ENCODE results near the gene KCNH6. TPM values are rescaled to one million over a fixed set of nuclear protein-coding genes. Genes with fewer than 3 reads are reported as not detected.

KCNH6 gene
- total RNA-seq, 1 experiment from 2014 or later: not detected

DNA sequence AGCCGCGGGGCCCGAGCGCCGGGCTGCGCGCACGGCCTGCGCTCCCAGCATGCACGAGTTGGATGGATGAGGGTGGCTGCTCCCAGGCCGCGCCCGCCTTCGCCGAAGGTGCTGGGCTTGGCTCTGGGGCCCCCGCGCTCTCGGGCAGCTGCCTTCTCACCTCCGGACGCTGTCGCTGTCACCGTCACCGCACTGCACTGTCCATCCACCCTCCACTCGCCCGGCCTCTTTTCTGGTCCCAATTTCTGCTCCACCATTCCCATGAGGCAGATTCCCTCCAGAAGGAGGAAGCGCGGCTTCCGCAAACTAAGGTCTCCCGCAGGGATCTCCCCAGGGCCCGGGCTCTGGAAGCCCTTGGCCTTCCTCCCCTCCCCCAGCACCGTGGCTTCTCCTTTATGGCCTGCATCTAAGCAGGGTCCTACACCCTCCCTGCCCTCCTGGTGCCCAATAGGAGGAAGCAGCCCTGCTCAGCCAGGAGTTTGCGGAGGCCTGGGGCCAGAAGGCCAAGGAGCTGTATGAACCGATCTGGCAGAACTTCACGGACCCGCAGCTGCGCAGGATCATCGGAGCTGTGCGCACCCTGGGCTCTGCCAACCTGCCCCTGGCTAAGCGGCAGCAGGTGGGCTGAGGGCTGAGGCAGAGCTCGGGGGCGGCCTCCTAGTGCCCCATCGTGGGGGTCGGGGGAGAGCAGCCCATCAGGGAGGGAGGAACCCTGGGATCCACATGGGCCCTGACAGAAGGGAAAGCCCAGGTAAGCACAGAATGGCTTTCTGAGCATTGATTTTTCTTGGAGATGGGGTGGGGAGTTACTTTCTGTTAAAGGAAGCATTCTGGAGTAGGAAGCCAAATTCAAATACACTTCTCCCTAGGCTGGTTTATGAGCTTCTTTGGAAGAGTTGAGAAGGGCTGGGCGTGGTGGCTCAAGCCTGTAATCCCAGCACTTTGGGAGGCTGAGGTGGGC lies 45.4 kb upstream of the KCNH6 start:
- Histone ChIP-seq H3K4me3 (ENCODE audit: low read depth, low read length, poor library complexity, severe bottlenecking) (peak overlapping the region; percentile 55), H3K4me1 (ENCODE audit: insufficient read depth, low read length, poor library complexity, severe bottlenecking) (peaks cover 31% of the 10 kb centered on the region), H3K36me3 (ENCODE audit: insufficient read depth, low read length, poor library complexity, severe bottlenecking) (no peaks in the 10 kb centered on the region), H3K27me3 (replicated peaks; ENCODE audit: insufficient read depth, low read depth, low read length, poor library complexity) (no peaks in the 10 kb centered on the region), H3K27ac (ENCODE audit: low read depth, low read length, poor library complexity, severe bottlenecking) (no peak overlapping the region), H3K9me3 (ENCODE audit: low read depth, low read length, poor library complexity, severe bottlenecking) (no peaks in the 10 kb centered on the region)
- ChIA-PET POLR2A (ENCODE audit: low non-redundant PET) (no interaction called here), CTCF (interaction anchor here (0.5 to 4.3 kb wide), 4 partner anchors 33 to 236 kb away, joined by 3 to 38 read pairs (median 4); no protein-coding TSS in a partner anchor)
- peak; percentile 76 for DNase-seq (ENCODE audit: low spot score)
- intact Hi-C loops (cut with micrococcal nuclease; ENCODE audit: unreplicated experiment): loop anchor here (2.0 kb wide), 1 partner anchor 43 kb away; no protein-coding TSS in a partner anchor
- no peak for TF ChIP-seq EZH2 (IDR thresholded peaks at IDR 0.05; ENCODE audit: borderline replicate concordance, low read depth, low read length, poor library complexity, severe bottlenecking)
- TF ChIP-seq, protein P1, sequence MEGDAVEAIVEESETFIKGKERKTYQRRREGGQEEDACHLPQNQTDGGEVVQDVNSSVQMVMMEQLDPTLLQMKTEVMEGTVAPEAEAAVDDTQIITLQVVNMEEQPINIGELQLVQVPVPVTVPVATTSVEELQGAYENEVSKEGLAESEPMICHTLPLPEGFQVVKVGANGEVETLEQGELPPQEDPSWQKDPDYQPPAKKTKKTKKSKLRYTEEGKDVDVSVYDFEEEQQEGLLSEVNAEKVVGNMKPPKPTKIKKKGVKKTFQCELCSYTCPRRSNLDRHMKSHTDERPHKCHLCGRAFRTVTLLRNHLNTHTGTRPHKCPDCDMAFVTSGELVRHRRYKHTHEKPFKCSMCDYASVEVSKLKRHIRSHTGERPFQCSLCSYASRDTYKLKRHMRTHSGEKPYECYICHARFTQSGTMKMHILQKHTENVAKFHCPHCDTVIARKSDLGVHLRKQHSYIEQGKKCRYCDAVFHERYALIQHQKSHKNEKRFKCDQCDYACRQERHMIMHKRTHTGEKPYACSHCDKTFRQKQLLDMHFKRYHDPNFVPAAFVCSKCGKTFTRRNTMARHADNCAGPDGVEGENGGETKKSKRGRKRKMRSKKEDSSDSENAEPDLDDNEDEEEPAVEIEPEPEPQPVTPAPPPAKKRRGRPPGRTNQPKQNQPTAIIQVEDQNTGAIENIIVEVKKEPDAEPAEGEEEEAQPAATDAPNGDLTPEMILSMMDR (conservative IDR thresholded peaks at IDR 0.05; ENCODE audit: low read depth, low read length): no peak
- no TSS peak for BruUV-seq (replicated peaks)

GRCh38 chr17:63478814-63479494 lies 44.2 kb upstream of the KCNH6 start:
- Histone ChIP-seq H3K27ac (ENCODE audit: low read depth, low read length, poor library complexity, severe bottlenecking) (no peak overlapping the region), H3K4me1 (ENCODE audit: insufficient read depth, low read length, poor library complexity, severe bottlenecking) (peaks cover 31% of the 10 kb centered on the region), H3K9me3 (ENCODE audit: low read depth, low read length, poor library complexity, severe bottlenecking) (no peaks in the 10 kb centered on the region), H3K4me3 (ENCODE audit: low read depth, low read length, poor library complexity, severe bottlenecking) (no peak overlapping the region), H3K27me3 (replicated peaks; ENCODE audit: insufficient read depth, low read depth, low read length, poor library complexity) (no peaks in the 10 kb centered on the region), H3K36me3 (ENCODE audit: insufficient read depth, low read length, poor library complexity, severe bottlenecking) (no peaks in the 10 kb centered on the region)
- peak; percentile 84 for DNase-seq (ENCODE audit: low spot score)
- POLR2A ChIA-PET (ENCODE audit: low non-redundant PET): no interaction called here
- CTCF ChIA-PET: interaction anchor here (1.0 to 4.3 kb wide), 4 partner anchors 35 to 73 kb away, joined by 3 to 38 read pairs (median 8); no protein-coding TSS in a partner anchor
- BruUV-seq (replicated peaks): no TSS peak
- TF ChIP-seq, protein P1 (conservative IDR thresholded peaks at IDR 0.05; ENCODE audit: low read depth, low read length): peak; percentile 90
- no peak for TF ChIP-seq EZH2 (IDR thresholded peaks at IDR 0.05; ENCODE audit: borderline replicate concordance, low read depth, low read length, poor library complexity, severe bottlenecking)
- intact Hi-C loops (cut with micrococcal nuclease; ENCODE audit: unreplicated experiment): loop anchor here (1.0 to 2.0 kb wide), 2 partner anchors 44 to 54 kb away; no protein-coding TSS in a partner anchor

- Histone ChIP-seq H3K27ac (ENCODE audit: low read depth, low read length, poor library complexity, severe bottlenecking) (no peak overlapping the region), H3K27me3 (replicated peaks; ENCODE audit: insufficient read depth, low read depth, low read length, poor library complexity) (no peaks in the 10 kb centered on the region)
- POLR2A ChIA-PET (ENCODE audit: low non-redundant PET): no interaction called here
These were observed 43.5 kb upstream of the KCNH6 start for GRCh38 chr17:63479495-63480184.

More at GRCh38 chr17:63479495-63480184, 43.5 kb upstream of the KCNH6 start:
- DNase-seq (ENCODE audit: low spot score): no peak
- intact Hi-C loops (cut with micrococcal nuclease; ENCODE audit: unreplicated experiment): loop anchor here (1.0 to 2.0 kb wide), 2 partner anchors 45 to 54 kb away; no protein-coding TSS in a partner anchor
- H3K36me3 ChIP-seq (ENCODE audit: insufficient read depth, low read length, poor library complexity, severe bottlenecking): no peaks in the 10 kb centered on the region
- CTCF ChIA-PET: interaction anchor here (1.0 to 4.3 kb wide), 2 partner anchors 44 to 54 kb away, joined by 11 to 38 read pairs; no protein-coding TSS in a partner anchor
- no peaks in the 10 kb centered on the region for H3K9me3 ChIP-seq (ENCODE audit: low read depth, low read length, poor library complexity, severe bottlenecking)
- BruUV-seq (replicated peaks): no TSS peak
- H3K4me3 ChIP-seq (ENCODE audit: low read depth, low read length, poor library complexity, severe bottlenecking): no peak overlapping the region
- H3K4me1 ChIP-seq (ENCODE audit: insufficient read depth, low read length, poor library complexity, severe bottlenecking): peaks cover 31% of the 10 kb centered on the region
- TF ChIP-seq EZH2 (IDR thresholded peaks at IDR 0.05; ENCODE audit: borderline replicate concordance, low read depth, low read length, poor library complexity, severe bottlenecking): no peak
- TF ChIP-seq, protein P1 (conservative IDR thresholded peaks at IDR 0.05; ENCODE audit: low read depth, low read length): no peak

Measured in A673 (cell line).